K562 (cell line): ENCODE results near the gene CRYBG1. TPM values are rescaled to one million over a fixed set of nuclear protein-coding genes. Genes with fewer than 3 reads are reported as not detected.

ENCODE experiments used
- ATAC-seq: fragments of 200-7000 bp; cut with Tn5 transposase; 3 replicates; pipeline ENCODE4 v1.9.1; 2020; ENCODE audit warnings: moderate library complexity
- BruUV-seq: library from RNA; stranded (reverse); fragments of 400-500 nt; replicated peaks from 2 replicates; lab custom pipeline; 2021; lab: Mats Ljungman, UMichigan
- CTCF ChIA-PET: fragments of 300-600 bp; formaldehyde crosslinking; extraction: SDS; loops from one replicate; lab custom pipeline; 2021; ENCODE audit warnings: low intra/inter-chr PET ratio; lab: Yijun Ruan, JAX
- POLR2A ChIA-PET: fragments of 300-600, 350-650 bp; sonication (Branson Sonifier 250); formaldehyde crosslinking; extraction: SDS; loops from one replicate; lab custom pipeline; 2021; ENCODE audit warnings: antibody characterized with exemption, inconsistent platforms; lab: Yijun Ruan, JAX
- DNase-seq, 4 experiments: peaks; one replicate each; pipeline versions ENCODE4 v3.0.0 to v3.0.0-alpha.2; 2011 to 2018; ENCODE audit warnings: low spot score in 3 of 4, mixed read lengths in 3 of 4; ENCODE audit errors: extremely low read depth in 1 of 4
- FAIRE-seq: peaks from 2 replicates; lab custom pipeline; 2011; peaks lifted over from hg19 to GRCh38; lab: Jason Lieb, UNC
- H2AFZ ChIP-seq: 2 replicates; pipeline ENCODE4 v1.6.0; 2011; ENCODE audit warnings: low read depth, low read length, control low read depth, inconsistent platforms
- H3K27ac ChIP-seq: fragments of 200-600 bp; 3 replicates; pipeline ENCODE4 v1.8.0; 2011; ENCODE audit warnings: low read depth, mild to moderate bottlenecking, control low read depth, inconsistent platforms, low read length, moderate library complexity, mixed read lengths; ENCODE audit errors: extremely low read depth
- H3K27me3 ChIP-seq, 2 experiments: fragments of 300-600 bp in 1 of 2; 2 replicates in 1 of 2; 3 replicates in 1 of 2; pipeline versions ENCODE4 v1.6.0 to v1.8.0; 2011; ENCODE audit warnings: inconsistent platforms in 2 of 2, low read length in 2 of 2, mild to moderate bottlenecking in 1 of 2, mixed read lengths in 1 of 2, moderate library complexity in 1 of 2; ENCODE audit not compliant: control insufficient read depth in 2 of 2, insufficient read depth in 2 of 2
- H3K36me3 ChIP-seq: fragments of 300-600 bp; 3 replicates; pipeline ENCODE4 v1.8.0; 2011; ENCODE audit warnings: mild to moderate bottlenecking, low read length, inconsistent platforms; ENCODE audit not compliant: control insufficient read depth, insufficient read depth
- H3K4me1 ChIP-seq, 2 experiments: fragments of 200-600 bp in 1 of 2; replicated peaks in 1 of 2; 2 replicates in 1 of 2; 3 replicates in 1 of 2; pipeline versions ENCODE4 v1.5.1 to v1.8.0; 2011; ENCODE audit warnings: inconsistent platforms in 2 of 2, low read length in 2 of 2, mild to moderate bottlenecking in 1 of 2, mixed read lengths in 1 of 2, moderate library complexity in 1 of 2; ENCODE audit not compliant: control insufficient read depth in 2 of 2, insufficient read depth in 2 of 2
- H3K4me2 ChIP-seq: 2 replicates; pipeline ENCODE4 v1.6.1; 2011; ENCODE audit warnings: low read length, control low read depth, inconsistent platforms, mixed read lengths; ENCODE audit not compliant: insufficient read depth
- H3K4me3 ChIP-seq: fragments of 200-600 bp; sonication (generic), shearing (Covaris generic); 2 replicates; pipeline ENCODE4 v1.5.1; 2016; ENCODE audit warnings: control low read depth, inconsistent platforms
- H3K79me2 ChIP-seq: fragments of 200-600 bp; 3 replicates; pipeline ENCODE4 v1.8.0; 2011; ENCODE audit warnings: low read length, inconsistent platforms; ENCODE audit not compliant: control insufficient read depth, insufficient read depth
- H3K9ac ChIP-seq, 2 experiments: 2 replicates each; pipeline versions ENCODE4 v1.6.0 to v1.6.1; 2011; ENCODE audit warnings: low read depth in 2 of 2, low read length in 2 of 2, control low read depth in 1 of 2, inconsistent platforms in 1 of 2, mild to moderate bottlenecking in 1 of 2, mixed read lengths in 1 of 2; ENCODE audit not compliant: insufficient read depth in 1 of 2
- H3K9me1 ChIP-seq: one replicate; pipeline ENCODE4 v1.6.0; 2011; ENCODE audit warnings: inconsistent platforms, mild to moderate bottlenecking, low read length, moderate library complexity; ENCODE audit not compliant: control insufficient read depth, insufficient read depth
- H3K9me3 ChIP-seq: replicated peaks from 2 replicates; pipeline ENCODE4 v1.5.1; 2011; ENCODE audit warnings: low read depth, low read length, inconsistent platforms; ENCODE audit not compliant: control insufficient read depth, insufficient read depth
- H4K20me1 ChIP-seq: replicated peaks from 2 replicates; pipeline ENCODE4 v1.6.1; 2011; ENCODE audit warnings: low read length, inconsistent platforms, mixed read lengths; ENCODE audit not compliant: control insufficient read depth, insufficient read depth
- EHMT2 ChIP-seq: fragments of 450-650 bp; IDR thresholded peaks from 2 replicates; pipeline ENCODE4 v1.6.1; 2018; ENCODE audit warnings: antibody characterized with exemption
- HDAC3 ChIP-seq: fragments of 450-650 bp; IDR thresholded peaks from 2 replicates; pipeline ENCODE4 v1.6.1; 2018; ENCODE audit warnings: borderline replicate concordance, mild to moderate bottlenecking, moderate library complexity; ENCODE audit not compliant: partially characterized antibody
- HDAC8 ChIP-seq: fragments of 450-650 bp; IDR thresholded peaks from 2 replicates; pipeline ENCODE4 v1.6.1; 2016; ENCODE audit warnings: mild to moderate bottlenecking, missing genetic modification characterization, moderate library complexity, missing compliant biosample characterization
- HES1 ChIP-seq: fragments of 450-650 bp; IDR thresholded peaks from 2 replicates; pipeline ENCODE4 v1.6.1; 2016; ENCODE audit warnings: low read depth, mild to moderate bottlenecking, moderate library complexity
- HSF4 ChIP-seq: fragments of 250-450 bp; sonication (Bioruptor Pico); IDR thresholded peaks from 2 replicates; pipeline ENCODE4 v2.1.2; 2022; ENCODE audit warnings: mild to moderate bottlenecking, moderate library complexity, borderline replicate concordance
- IFI16 ChIP-seq: fragments of 250-450 bp; sonication (Bioruptor Pico); IDR thresholded peaks from 2 replicates; pipeline ENCODE4 v2.1.2; 2022; ENCODE audit warnings: mild to moderate bottlenecking, inconsistent platforms
- NCOA1 ChIP-seq: fragments of 450-650 bp; IDR thresholded peaks from 2 replicates; pipeline ENCODE4 v1.6.1; 2016; ENCODE audit warnings: low read depth
- PCBP1 ChIP-seq: fragments of 200-400 bp; formaldehyde crosslinking; IDR thresholded peaks from 2 replicates; pipeline ENCODE4 v1.6.1; 2018; ENCODE audit warnings: mild to moderate bottlenecking, low read depth, low read length; ENCODE audit not compliant: poor library complexity, severe bottlenecking
- PCBP2 ChIP-seq: fragments of 200-400 bp; formaldehyde crosslinking; IDR thresholded peaks from 2 replicates; pipeline ENCODE4 v1.6.1; 2018; ENCODE audit warnings: low read length, low read depth, mild to moderate bottlenecking, moderate library complexity; ENCODE audit not compliant: poor library complexity, severe bottlenecking
- RBM34 ChIP-seq: fragments of 200-400 bp; formaldehyde crosslinking; IDR thresholded peaks from 2 replicates; pipeline ENCODE4 v1.6.1; 2018; ENCODE audit warnings: low read length, borderline replicate concordance; ENCODE audit not compliant: insufficient read depth
- SIX5 ChIP-seq, 2 experiments: IDR thresholded peaks; 2 replicates each; pipeline ENCODE4 v1.6.1; 2011; ENCODE audit warnings: low read length in 2 of 2, borderline replicate concordance in 1 of 2, low read depth in 1 of 2, mild to moderate bottlenecking in 1 of 2, moderate library complexity in 1 of 2; ENCODE audit not compliant: insufficient read depth in 1 of 2
- SMAD1 ChIP-seq: fragments of 150-350 bp; IDR thresholded peaks from 2 replicates; pipeline ENCODE4 v1.6.1; 2014; ENCODE audit warnings: low read length, low read depth; ENCODE audit not compliant: partially characterized antibody
- SMARCA5 ChIP-seq: fragments of 450-650 bp; IDR thresholded peaks from 2 replicates; pipeline ENCODE4 v1.6.1; 2016
- TSC22D4 ChIP-seq: fragments of 450-650 bp; IDR thresholded peaks from 2 replicates; pipeline ENCODE4 v1.6.1; 2016; ENCODE audit warnings: missing genetic modification characterization, missing biosample characterization, control low read depth
- ZBTB7A ChIP-seq: IDR thresholded peaks from 2 replicates; pipeline ENCODE4 v1.6.1; 2011; ENCODE audit warnings: low read depth, mild to moderate bottlenecking, low read length, moderate library complexity, borderline replicate concordance; ENCODE audit not compliant: control insufficient read depth
- WGBS: fragments of 100-300 bp; shearing (Covaris generic); methylation state at CpG from one replicate; pipeline ENCODE4 v1.1.6; 2016; ENCODE audit warnings: low coverage, mixed read lengths; ENCODE audit not compliant: insufficient coverage; ENCODE audit errors: missing lambda C conversion rate; 5-methylcytosine and 5-hydroxymethylcytosine counted together
- in situ Hi-C: fragments of 300-500 bp; cut with MboI; formaldehyde crosslinking; loops from 4 replicates; pipeline ENCODE4 v1.15.0; 2018; ENCODE audit warnings: inconsistent platforms, mixed read lengths
- intact Hi-C: fragments of 100-400 bp; cut with micrococcal nuclease; formaldehyde crosslinking; loops from 2 replicates; pipeline ENCODE4 v1.14.2; 2022
- polyA plus RNA-seq, 8 experiments: library from polyadenylated mRNA; depleted of rRNA in 4 of 8; stranded (reverse) in 5 of 8; unstranded in 3 of 8; fragments of >200 nt; fragmentation: Nextera tagmentation in 2 of 8; fragmentation: Illumina TruSeq in 1 of 8; extraction: Ambion mirVana in 2 of 8; extraction: Trizol in 1 of 8; gene quantifications; 2 replicates each; pipeline versions ENCODE4 v1.2.1 to v1.2.3, GENCODE V29; 2011 to 2014; ENCODE audit warnings: inconsistent platforms in 1 of 8, missing spikeins in 1 of 8
- total RNA-seq, 7 experiments: library from RNA; depleted of rRNA in 6 of 7; stranded (reverse); fragments of >200 nt in 6 of 7; fragmentation: Illumina TruSeq in 2 of 7; extraction: Trizol in 2 of 7; gene quantifications; 2 replicates each; pipeline versions ENCODE4 v1.2.1 to v1.2.3, GENCODE V29; 2011 to 2021; ENCODE audit warnings: low replicate concordance in 1 of 7
- TF ChIP-seq, protein P1 (sequence below): fragments of 250-450 bp; sonication (Bioruptor Pico); IDR thresholded peaks from 2 replicates; pipeline ENCODE4 v1.8.0; 2021; ENCODE audit warnings: borderline replicate concordance, mild to moderate bottlenecking, moderate library complexity; ENCODE audit not compliant: poor library complexity, severe bottlenecking
- TF ChIP-seq, protein P2 (sequence below): sonication (generic); formaldehyde crosslinking; IDR thresholded peaks from 2 replicates; pipeline ENCODE4 v1.8.1; 2023; ENCODE audit warnings: mild to moderate bottlenecking, missing genetic modification reagents, moderate library complexity
- TF ChIP-seq, protein P3 (sequence below): fragments of 450-650 bp; IDR thresholded peaks from 2 replicates; pipeline ENCODE4 v1.6.1; 2016; ENCODE audit warnings: borderline replicate concordance

The CRYBG1 gene
- total and polyA plus RNA-seq, 9 of the 15 experiments (the other 6 are each of a cell fraction or from before 2014, with no cell fraction given), result 0.07 to 0.47 (median 0.11) TPM

- no peaks in the 10 kb centered on the region for H3K4me1 ChIP-seq
- no peak overlapping the region for H3K27ac ChIP-seq
- in situ Hi-C loops, result no loop called here
- no peak overlapping the region for H2AFZ ChIP-seq
- no peaks in the 10 kb centered on the region for H3K36me3 ChIP-seq
- peaks cover 4 to 14% of the 10 kb centered on the region in 2 experiments; a peak in 4 of 5 replicates for H3K27me3 ChIP-seq
- BruUV-seq, result no TSS peak
- POLR2A ChIA-PET, result no interaction called here
- WGBS, result 1% methylated on average over 5 of the region's 5 CpGs
- no peaks in the 10 kb centered on the region for H3K79me2 ChIP-seq
- ATAC-seq (no peak), FAIRE-seq (peak; percentile 61), DNase-seq (no peak)
- CTCF ChIA-PET, result no interaction called here
- H3K9me3 ChIP-seq, result no peaks in the 10 kb centered on the region
- no peaks in the 10 kb centered on the region for H4K20me1 ChIP-seq
- H3K4me2 ChIP-seq, result no peak overlapping the region
- H3K9me1 ChIP-seq, result no peaks in the 10 kb centered on the region
- no peak overlapping the region for H3K9ac ChIP-seq
- intact Hi-C loops, result no loop called here
- H3K4me3 ChIP-seq, result no peak overlapping the region
- TF ChIP-seq, protein P1, sequence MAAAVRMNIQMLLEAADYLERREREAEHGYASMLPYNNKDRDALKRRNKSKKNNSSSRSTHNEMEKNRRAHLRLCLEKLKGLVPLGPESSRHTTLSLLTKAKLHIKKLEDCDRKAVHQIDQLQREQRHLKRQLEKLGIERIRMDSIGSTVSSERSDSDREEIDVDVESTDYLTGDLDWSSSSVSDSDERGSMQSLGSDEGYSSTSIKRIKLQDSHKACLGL, result no peak
- no peak for TF ChIP-seq RBM34
- TF ChIP-seq HDAC3, result no peak
- TF ChIP-seq PCBP2, result no peak
- no peak for TF ChIP-seq EHMT2
- TF ChIP-seq HES1, result no peak
- no peak for TF ChIP-seq HDAC8 (tag)
- no peak for TF ChIP-seq SMARCA5
- TF ChIP-seq, protein P2, sequence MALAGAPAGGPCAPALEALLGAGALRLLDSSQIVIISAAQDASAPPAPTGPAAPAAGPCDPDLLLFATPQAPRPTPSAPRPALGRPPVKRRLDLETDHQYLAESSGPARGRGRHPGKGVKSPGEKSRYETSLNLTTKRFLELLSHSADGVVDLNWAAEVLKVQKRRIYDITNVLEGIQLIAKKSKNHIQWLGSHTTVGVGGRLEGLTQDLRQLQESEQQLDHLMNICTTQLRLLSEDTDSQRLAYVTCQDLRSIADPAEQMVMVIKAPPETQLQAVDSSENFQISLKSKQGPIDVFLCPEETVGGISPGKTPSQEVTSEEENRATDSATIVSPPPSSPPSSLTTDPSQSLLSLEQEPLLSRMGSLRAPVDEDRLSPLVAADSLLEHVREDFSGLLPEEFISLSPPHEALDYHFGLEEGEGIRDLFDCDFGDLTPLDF (CRISPR knock-in tag), result no peak
- no peak for TF ChIP-seq NCOA1
- TF ChIP-seq SIX5 (IDR thresholded peaks at IDR 0.05; ENCODE audit: borderline replicate concordance in 1 of 2, insufficient read depth in 1 of 2, low read depth in 1 of 2, low read length in 2 of 2), result no peak
- no peak for TF ChIP-seq HSF4 (CRISPR knock-in tag)
- TF ChIP-seq PCBP1, result no peak
- no peak for TF ChIP-seq SMAD1
- TF ChIP-seq TSC22D4 (tag), result no peak
- TF ChIP-seq, protein P3, sequence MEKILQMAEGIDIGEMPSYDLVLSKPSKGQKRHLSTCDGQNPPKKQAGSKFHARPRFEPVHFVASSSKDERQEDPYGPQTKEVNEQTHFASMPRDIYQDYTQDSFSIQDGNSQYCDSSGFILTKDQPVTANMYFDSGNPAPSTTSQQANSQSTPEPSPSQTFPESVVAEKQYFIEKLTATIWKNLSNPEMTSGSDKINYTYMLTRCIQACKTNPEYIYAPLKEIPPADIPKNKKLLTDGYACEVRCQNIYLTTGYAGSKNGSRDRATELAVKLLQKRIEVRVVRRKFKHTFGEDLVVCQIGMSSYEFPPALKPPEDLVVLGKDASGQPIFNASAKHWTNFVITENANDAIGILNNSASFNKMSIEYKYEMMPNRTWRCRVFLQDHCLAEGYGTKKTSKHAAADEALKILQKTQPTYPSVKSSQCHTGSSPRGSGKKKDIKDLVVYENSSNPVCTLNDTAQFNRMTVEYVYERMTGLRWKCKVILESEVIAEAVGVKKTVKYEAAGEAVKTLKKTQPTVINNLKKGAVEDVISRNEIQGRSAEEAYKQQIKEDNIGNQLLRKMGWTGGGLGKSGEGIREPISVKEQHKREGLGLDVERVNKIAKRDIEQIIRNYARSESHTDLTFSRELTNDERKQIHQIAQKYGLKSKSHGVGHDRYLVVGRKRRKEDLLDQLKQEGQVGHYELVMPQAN, result no peak
- TF ChIP-seq IFI16 (CRISPR knock-in tag), result no peak
- TF ChIP-seq ZBTB7A, result no peak
These were observed 16.6 kb downstream of the CRYBG1 start for GRCh38 chr6:106377061-106377540.
